GM18861 (cell line): Measurements from ENCODE around the gene LHX5.

ENCODE experiments used
- ATAC-seq: cut with Tn5 transposase; IDR thresholded peaks from one replicate; pipeline ENCODE4 v1.9.1; 2021; ENCODE audit not compliant: unreplicated experiment

The LHX5 gene

GRCh38 chr12:113466454-113467141 is 5.1 kb downstream of the LHX5 start:
- ATAC-seq, result no peak

- ATAC-seq, result no peak
Measured at GRCh38 chr12:113465808-113466453, 5.7 kb downstream of the LHX5 start.

GRCh38 chr12:113464852-113465719 is 6.6 kb downstream of the LHX5 start:
- ATAC-seq, result no peak

- ATAC-seq, result no peak
Measured at GRCh38 chr12:113464452-113464775, 7.3 kb downstream of the LHX5 start.

- no peak for ATAC-seq
Measured at GRCh38 chr12:113463746-113464451, 7.8 kb downstream of the LHX5 start.

DNA sequence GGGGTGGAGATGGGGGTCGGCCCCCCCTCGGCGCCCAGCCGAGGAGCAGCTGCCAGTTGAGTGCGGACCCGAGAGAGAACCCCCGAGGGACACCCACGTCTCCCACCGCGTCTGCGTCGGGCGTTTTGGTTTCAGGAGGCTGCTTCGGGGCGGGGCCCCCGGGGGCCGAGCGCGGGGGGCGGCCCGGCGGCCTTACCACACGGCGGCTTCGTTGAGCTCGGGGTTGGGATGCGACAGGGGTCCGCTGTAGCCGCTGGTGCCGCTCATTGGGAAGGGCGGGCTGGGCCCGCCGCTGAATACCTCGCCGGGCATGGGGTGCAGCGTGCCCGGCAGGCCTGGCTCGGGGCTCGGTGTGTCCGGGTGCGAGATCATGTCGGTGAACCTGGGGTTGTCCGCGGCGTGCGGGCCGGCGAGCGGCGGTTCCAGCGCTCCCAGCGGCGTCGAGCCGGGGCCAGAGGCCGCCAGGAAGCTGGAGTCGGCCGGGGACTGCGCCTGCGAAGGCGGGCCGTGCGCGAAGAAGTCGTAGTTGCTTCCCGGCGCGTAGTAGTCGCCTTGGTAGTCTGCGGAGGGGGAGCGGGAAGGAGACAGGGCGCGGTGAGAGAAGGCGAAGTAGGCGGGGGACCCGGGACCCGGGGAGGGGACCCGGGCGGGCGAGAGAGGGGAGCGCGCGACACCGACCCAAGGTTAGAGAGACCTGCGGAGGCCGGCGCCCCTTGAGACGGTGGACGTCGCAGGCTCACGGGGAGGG is 8.5 kb downstream of the LHX5 start:
- no peak for ATAC-seq

- ATAC-seq, result no peak
Measured at GRCh38 chr12:113462117-113462774, 9.4 kb downstream of the LHX5 start.

DNA sequence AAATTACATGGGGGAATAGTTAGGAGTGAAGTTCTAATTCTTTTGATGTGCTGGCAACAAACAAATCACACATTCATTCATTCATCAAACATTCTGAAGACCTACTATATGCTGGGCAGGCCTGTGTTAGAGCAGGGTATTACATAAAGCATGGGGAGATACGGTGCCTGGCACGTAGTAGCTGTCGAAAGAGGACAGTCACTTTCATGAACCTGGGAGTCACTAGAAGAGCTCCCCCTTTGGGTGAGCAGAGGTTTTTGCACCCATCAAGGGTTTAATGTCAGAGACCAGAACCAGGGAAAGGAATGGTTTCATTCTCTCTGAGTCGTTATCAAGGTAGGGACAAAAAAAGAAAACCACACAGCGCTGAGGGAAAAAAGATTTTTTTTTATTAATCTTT is 10.0 kb downstream of the LHX5 start:
- no peak for ATAC-seq

- ATAC-seq, result no peak
Measured at GRCh38 chr12:113459981-113460380, 11.7 kb downstream of the LHX5 start.

- no peak for ATAC-seq
Measured at GRCh38 chr12:113457710-113458109, 14.0 kb downstream of the LHX5 start.

GRCh38 chr12:113457185-113457584 is 14.5 kb downstream of the LHX5 start:
- ATAC-seq, result no peak

DNA sequence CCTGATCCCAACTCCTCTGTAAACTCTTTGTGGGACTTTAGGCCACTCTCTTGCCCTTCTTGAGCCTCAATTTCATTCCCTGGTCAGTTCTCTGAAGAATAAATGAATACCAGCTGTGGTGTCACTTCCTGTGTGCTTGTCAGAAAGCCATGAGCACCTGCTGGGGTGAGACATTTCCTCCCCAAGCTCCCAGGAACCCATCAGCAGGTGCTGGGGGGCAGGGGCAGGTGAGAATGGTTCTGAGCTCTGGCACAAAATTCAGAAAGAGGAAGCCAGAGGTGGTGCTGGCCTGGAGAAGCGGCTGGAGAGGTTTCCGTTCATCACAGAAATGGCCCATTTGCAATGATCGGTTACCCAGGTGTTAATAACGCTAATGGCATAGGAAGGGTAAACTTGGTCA is 14.9 kb downstream of the LHX5 start:
- ATAC-seq, result no peak

GRCh38 chr12:113456199-113456598 is 15.5 kb downstream of the LHX5 start:
- no peak for ATAC-seq

GRCh38 chr12:113453330-113453729 is 18.3 kb downstream of the LHX5 start:
- ATAC-seq, result no peak

DNA sequence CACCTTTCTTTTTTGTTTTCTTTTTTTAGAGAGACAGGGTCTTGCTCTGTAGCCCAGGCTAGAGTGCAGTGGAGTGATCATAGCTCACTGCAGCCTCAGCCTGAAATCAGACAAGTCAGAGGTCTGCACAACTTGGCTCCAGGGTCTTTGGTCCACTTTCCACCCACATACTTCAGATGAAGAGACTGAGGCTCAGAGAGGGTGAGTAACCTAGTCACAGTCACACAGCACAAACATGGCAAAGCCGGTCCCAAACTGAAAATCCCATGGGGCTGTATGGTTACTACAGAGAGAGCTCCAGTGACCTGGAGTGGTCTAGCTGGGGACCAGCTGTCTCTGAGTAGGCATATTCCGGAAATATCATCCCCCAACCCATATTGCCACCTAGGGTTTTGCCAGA is 19.2 kb downstream of the LHX5 start:
- no peak for ATAC-seq

- ATAC-seq, result no peak
Measured at GRCh38 chr12:113449839-113450238, 21.8 kb downstream of the LHX5 start.

DNA sequence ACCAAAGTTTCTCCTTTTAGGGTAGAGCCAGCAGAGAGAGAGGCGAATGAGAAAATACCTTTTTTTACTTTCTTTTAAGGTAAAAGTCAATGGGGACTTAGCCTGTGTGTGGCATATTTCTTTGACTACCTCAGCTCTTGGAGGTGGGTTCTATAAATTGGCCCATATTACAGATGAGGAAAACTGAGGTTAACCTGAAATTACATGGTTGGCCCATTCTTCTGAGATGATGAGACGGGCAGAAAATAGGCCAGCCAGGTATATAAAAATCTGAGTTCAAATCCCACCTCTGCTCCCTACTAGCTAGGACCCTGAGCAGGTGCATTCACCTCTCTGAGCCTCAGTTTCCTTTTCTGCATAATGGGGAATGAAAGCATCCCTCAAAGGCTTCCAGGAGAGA is 22.4 kb downstream of the LHX5 start:
- ATAC-seq, result no peak

- ATAC-seq, result no peak
Measured at GRCh38 chr12:113448873-113449272, 22.8 kb downstream of the LHX5 start.

DNA sequence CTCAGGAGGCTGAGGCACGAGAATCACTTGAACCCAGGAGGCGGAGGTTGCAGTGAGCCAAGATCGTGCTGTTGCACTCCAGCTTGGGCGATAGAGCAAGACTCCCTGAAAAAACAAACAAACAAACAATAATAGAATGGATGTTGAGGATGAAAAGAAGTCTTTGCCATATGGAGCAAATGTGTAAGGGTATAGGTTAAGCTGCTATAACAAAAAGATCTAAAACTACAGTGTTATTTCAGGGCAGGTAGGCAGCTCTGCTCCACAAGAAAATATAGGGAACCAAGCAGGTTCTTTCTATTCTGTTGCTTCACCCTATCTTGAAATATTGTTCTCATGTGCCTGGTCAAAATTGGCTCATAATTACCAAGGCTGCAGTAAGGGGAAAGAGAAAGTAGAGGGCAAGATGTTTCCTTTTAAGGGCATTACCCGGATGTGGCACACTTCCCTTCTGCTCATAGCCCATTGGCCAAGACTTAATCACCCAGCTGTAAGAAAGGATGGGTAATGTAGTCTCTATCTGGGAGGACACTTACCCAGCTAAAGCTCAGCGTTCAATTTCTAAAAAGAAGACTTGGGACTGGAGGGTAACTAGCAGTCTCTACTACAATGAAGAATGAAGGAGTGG is 26.0 kb downstream of the LHX5 start:
- no peak for ATAC-seq

GRCh38 chr12:113443030-113443539 is 28.6 kb downstream of the LHX5 start:
- ATAC-seq, result no peak
